T1000 (cell line): ENCODE results near the gene NOA1.

ENCODE experiments used
- DNase-seq: peaks from one replicate; lab custom pipeline; 2025; ENCODE audit warnings: mixed read lengths; lab: John Stamatoyannopoulos, UW

Gene NOA1

DNA sequence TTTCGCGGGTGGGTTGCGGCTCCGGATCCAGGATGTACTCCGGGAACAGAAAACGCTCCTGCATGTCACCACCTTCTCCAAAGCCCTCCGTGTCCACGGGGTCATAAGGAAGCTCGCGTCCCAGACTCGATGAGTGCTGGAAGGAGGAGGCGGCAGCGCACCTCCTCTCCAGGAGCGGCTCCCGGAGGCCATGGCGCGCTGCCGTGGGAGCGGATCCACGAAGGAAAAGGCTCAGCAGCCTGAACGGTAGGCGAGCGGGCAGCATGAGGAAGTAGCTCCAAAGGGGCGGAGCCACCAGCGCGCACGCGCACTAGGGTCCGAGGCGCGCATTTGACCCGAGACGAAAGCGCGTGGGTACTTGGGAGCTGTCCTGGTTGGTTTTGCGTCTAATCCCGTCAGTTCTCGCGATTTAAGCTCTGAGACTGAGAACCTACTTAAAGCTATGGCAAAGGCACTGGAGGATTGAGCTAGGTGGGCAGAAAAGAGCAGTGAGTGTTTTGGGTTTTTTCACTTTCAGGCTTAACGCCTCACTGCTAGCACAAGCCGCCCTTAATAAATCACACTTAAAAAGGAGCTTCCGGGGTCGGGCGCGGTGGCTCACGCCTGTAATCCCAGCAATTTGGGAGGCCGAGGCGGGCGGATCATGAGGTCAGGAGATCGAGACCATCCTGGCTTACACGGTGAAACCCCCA lies at the start of gene NOA1:
TSS of gene NOA1 (minus strand) at position 286 of the 692 bp plus-strand sequence. CDS start at position 265, 21 bp downstream.
- DNase-seq: peak; percentile 98

DNA sequence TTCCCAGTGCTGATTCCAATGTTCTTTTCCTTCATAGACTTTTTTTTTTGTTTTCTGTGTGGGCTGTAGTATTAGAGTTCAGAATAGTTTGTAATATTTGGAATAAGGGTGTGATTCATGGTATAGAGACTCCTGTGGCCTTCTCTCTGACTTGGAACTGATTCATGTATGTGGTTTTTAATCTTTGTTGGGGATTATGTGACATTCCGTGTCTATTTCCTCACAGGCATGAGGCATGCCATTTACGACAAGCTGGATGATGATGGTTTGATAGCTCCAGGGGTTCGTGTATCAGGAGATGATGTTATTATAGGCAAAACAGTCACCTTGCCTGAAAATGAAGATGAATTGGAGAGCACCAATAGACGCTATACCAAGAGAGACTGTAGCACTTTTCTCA lies 45.7 kb upstream of the NOA1 start:
- peak; percentile 46 for DNase-seq

GRCh38 chr4:57020467-57021101 lies 43.2 kb upstream of the NOA1 start:
- DNase-seq: peak; percentile 6

DNA sequence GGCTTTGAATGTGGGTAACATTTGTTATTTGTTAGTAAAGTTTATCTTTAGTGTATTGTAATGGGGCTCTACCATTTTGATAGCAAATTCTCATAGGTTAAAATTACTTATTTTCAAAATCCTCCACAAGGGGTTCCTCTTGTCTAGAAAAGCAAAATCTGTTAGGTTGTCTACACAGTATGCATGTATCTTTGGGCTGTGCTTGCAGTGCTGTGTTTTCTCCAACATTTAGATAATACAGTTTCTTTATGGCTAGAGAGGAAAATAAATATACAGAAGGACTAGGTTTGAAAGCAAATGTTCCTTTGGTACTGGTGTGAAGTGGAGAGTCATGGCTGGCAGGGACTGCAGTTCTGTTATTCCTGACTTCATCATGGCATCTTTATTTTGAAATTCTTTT lies 41.6 kb upstream of the NOA1 start:
- no peak for DNase-seq

- DNase-seq: no peak
Measured at GRCh38 chr4:57013543-57014120, 36.2 kb upstream of the NOA1 start.

GRCh38 chr4:56999751-57000150 lies 22.3 kb upstream of the NOA1 start:
- no peak for DNase-seq

GRCh38 chr4:56995525-56995924 lies 18.1 kb upstream of the NOA1 start:
- no peak for DNase-seq

DNA sequence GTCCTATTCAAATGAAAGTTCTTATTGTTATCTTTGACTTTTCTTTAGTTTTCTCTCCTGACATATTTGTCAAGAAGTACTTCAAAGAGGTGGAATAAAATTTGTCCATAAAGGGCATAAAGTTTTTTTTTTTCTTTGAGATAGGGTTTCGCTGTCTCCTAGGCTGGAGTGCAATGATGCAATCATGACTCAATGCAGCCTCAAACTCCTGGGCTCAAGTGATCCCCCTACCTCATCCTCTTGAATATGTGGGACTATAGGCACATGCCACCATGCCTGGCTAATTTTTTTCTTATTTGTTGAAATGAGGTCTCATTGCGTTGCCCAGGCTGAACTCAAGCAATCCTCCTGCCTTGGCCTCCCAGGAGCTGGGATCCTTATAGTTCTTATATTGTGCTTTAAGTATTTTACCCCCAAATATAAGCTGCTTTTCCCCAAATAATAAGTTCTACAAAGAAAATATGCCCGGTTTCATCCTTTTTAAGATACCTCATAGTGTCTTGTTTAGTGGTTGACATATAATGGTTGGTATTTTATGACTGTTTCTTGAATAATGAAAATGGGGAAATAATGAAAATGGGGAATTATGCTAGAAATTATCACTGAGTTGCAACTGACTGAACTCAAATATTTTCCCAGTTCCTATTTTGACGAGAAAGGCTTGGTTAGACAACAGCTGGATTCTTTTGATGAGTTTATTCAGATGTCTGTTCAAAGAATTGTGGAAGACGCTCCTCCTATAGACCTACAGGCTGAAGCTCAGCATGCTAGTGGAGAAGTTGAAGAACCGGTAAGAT lies 12.9 kb upstream of the NOA1 start:
- no peak for DNase-seq

GRCh38 chr4:56986952-56987351 lies 9.5 kb upstream of the NOA1 start:
- DNase-seq: no peak

DNA sequence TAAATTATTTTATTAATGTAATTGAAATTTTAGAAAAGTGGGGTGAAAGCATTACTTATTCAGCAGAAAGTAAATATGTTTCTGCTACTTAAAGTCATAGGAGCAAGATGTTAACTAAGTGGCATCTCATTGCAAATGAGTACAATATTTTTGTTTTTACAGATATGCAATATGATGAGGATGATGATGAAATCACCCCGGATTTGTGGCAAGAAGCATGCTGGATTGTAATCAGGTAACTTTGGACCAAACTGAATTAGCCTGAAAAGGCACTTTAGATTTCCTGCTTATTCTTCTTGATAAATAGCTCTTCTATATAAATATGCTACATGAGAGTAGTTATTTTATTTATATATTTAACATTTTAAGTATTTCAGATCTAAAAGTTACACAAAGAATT lies 8.8 kb upstream of the NOA1 start:
- no peak for DNase-seq

DNA sequence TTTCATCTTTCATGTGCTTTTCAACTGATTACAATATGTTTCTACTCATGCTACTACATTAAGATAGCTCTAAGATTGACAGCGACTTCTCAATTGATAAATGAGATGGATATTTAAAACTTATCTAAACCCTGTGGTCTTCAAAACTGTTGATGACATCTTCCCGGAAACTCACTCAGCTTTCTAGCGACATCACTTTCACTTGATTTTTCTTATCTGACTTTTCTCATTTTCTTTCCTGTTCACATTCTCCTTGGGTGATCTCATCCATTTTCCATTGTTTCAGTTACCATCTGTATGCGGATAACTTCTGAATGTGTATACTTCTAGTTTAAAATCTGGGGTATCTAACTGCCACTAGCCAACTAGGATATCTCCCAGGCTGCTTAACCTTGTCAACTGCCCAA lies 4.4 kb upstream of the NOA1 start:
- no peak for DNase-seq

DNA sequence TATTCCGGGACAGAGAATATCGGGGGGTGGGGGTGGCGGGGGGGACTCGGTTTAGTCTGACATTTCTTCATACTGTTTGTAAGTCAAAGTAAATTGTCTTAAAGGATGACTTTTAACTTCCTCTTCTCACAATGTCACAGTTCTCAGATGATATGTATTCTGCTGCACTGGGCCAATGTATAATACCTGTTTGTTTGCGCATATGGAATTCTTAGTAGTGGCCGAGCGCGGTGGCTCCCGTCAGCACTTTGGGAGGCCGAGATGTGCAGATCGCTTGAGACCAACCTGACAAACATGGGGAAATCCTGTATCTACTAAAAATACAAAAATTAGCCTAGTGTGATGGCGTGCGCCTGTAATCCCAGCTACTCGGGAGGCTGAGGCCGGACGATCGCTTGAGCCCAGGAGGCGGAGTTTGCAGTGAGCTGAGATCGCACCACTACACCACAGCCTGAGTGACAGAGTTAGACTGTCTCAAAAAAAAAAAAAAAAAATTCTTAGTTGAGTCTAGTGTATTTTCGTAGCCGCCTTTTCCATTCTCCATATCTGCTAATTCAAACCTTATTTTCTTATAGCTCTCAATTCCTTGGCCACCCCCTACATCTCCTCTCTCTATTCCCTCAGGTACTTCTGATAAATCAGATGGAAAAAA lies 2.1 kb upstream of the NOA1 start:
- DNase-seq: no peak

DNA sequence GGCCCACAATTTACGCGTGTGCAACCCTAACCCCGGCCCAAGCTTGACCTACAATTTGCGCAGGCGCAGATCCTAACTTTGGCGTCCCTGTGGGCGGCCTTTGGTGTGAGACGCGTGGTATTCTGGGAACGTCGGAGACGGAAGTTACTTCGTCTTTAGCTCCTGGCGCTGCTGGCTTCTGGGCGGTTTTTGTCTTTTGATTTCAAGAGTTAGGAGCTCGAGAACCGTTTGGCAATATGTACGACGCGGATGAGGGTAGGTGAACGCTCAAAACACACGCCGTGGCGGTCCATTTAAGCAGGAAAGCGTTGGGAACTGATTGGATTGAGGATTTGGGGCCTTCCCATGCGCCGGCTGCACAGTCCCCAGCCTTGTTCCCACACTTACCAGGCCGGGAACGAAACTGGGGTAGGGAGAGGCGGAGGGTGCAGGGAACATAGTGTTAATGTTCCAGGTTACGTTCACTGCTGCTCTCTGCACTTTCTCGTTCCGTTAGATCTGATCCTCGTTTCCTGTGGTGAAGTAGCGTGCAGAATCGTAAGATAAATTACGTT lies 1.4 kb upstream of the NOA1 start, which contains the start of gene POLR2B:
TSS of gene POLR2B (plus strand) at position 147 of the 554 bp plus-strand sequence. CDS start at position 237, 90 bp downstream.
- DNase-seq: peak; percentile 78

GRCh38 chr4:56976837-56977320 lies 527 bp downstream of the NOA1 start:
- no peak for DNase-seq

DNA sequence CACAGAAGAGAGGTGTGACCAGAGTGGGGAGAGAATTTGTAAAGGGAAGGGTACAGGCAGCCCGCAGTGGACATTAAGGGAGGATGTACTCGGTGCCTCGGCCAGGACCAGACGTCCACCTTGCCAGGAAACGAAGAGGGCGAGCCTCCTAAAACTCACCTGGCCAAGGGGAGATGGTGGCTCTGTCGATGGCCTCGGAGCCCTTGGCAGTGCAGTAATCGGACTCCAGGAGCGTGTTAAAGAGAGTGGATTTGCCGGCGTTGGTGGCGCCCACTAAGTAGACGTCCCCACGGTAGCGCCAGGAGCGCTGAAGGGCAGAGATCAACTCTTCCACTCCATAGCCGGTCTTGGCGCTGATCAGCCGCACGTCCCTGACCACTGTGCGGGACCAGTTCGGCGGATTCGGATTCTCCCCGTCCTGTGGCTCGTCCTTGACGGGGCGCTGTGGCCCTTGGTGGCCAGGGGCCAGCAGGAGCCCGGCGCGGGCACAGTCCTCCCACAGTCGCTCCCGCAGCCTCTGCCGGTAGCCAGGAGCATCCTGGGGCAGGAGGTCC lies 1.0 kb downstream of the NOA1 start:
- no peak for DNase-seq

DNA sequence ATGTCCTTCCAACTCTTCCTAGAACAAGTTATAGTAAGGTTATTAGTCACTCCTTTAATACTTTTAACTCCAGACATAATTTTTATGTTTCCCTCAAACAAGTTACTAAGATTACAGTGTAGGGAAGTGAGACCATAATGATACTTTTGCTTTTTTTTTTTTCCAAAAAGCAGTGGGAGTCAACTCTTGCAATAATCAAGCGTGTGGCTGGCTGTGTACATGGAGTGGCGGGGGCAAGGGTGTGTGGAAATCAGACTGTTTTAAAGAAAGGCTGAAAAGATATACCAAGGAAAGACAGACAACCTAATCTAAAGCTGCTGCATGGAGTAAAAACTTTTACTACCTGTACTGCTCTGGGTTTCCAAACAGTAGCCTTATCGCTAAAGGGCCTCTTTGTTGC lies 4.1 kb downstream of the NOA1 start:
- DNase-seq: no peak

DNA sequence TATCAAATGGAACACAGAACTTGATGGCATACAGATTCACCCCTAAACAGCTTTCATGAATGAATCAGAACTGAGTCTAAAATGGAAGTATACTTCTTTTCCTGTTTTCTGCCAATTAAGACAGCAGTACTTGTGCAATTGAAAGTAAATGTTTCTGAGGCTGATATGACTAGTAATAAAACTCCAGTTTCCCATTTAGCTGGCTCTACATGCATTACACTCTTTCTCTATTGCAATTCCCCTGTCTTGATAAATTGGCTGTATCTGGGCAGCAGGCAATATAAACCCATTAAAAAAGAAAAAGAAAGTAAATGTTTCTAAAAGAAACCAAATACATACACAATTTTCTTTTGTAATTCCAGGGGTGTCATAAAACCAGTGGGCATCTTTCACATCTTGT lies 4.6 kb downstream of the NOA1 start:
- DNase-seq: no peak

- DNase-seq: no peak
Measured at GRCh38 chr4:56972389-56972788, 5.0 kb downstream of the NOA1 start.

DNA sequence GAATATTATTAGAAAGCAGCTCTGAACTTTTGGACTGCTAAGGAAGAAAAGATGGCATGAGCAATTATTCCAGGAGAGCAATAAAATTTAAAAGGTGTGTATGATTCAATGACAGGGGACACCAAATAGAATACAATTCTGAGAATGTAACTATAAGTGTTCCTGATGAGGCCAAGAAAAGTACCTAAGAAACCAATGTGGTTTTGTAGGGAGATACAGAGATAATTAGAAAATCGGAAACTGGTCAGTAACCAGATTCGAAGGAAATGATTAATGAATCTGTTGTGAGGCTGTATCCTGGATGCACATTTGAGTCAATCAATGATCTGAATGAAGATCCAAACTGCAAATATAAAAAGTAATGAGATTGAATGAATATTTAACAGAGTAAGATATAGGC lies 6.0 kb downstream of the NOA1 start:
- no peak for DNase-seq

DNA sequence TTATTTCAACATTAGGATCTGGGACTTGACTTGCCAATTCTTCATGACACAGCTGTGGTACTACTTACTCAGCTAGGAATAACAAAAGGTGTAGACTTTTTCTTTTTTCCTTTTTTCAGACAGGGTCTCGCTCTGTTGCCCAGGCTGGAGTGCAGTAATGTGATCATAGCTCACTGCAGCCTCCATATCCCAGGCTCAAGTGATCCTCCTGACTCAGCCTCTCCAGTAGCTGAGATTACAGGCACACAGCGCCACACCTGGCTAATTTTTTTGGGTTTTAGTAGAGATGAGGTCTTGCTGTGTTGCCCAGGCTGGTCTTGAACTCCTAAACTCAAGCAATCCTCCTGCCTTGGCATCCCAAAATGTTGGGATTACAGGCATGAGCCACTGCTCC lies 16.3 kb downstream of the NOA1 start:
- DNase-seq: no peak

DNA sequence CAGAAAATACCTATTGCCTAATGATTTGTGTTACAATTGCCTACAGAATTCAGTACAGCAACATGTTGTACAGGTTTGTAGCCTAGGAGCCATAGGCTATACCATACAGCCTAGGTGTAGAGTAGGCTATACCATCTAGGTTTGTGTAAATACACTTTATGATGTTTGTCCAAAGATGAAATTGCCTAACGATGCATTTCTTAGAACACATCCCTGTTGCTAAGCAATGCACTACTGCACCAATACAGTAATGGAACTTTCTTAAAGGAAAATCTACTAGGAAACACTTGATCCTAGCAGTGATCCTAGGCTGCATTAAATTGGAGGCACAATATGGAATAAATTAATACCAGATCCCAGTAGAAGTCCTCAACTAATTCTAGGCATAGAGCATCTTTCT lies 18.3 kb downstream of the NOA1 start:
- DNase-seq: no peak
